ENCODE results near the gene MUSTN1.

GRCh38 chr3:52800079-52800478, 34.7 kb downstream of the MUSTN1 start:
- TF ChIP-seq POLR2AphosphoS5 (IDR thresholded peaks at IDR 0.05) (no peak), CTCF (IDR thresholded peaks at IDR 0.05) (no peak), EP300 (IDR thresholded peaks at IDR 0.05) (no peak), POLR2A (IDR thresholded peaks at IDR 0.05) (no peak)

Measured in sigmoid colon (tissue), 4 donors.